GM19455 (cell line): ENCODE measurements around the gene VPS33B.
"Not testable (repeated sequence)": the region's sequence is repeated elsewhere in the genome, so short reads cannot be mapped to it uniquely, and the experiment has no call there.

Experiments
- ATAC-seq: cut with Tn5 transposase; IDR thresholded peaks from one replicate; pipeline ENCODE4 v1.9.1; 2021; ENCODE audit not compliant: unreplicated experiment

Gene VPS33B

GRCh38 chr15:91022075-91022831 is at the start of gene VPS33B:
TSS of gene VPS33B (minus strand) at chr15:91022594. CDS start at chr15:91022249, 345 bp downstream.
- ATAC-seq, result peak; percentile 70

DNA sequence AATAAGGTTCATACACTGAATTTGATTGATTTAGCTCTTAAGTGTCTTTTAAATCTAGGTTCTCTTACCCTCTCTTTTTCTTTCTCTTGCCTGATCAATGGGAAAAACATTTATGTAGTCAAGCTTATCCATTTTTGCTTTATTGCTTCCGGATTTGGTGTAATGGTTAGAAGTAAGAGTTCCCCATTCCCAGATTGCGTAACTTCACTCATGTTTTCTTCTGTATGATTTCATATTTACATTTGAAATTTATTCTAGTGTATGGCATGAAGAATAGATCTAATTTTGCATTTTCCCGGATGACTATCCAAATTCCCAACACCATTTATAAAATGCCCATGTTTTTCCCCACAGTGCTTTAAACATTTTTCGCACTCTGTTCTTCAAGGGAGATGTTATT is 49.8 kb upstream of the VPS33B start:
- ATAC-seq, result no peak

- no peak for ATAC-seq
Measured at GRCh38 chr15:91070872-91071271, 48.5 kb upstream of the VPS33B start.

- ATAC-seq, result no peak
Measured at GRCh38 chr15:91068966-91069365, 46.6 kb upstream of the VPS33B start.

- no peak for ATAC-seq
Measured at GRCh38 chr15:91068436-91068835, 46.0 kb upstream of the VPS33B start.

- ATAC-seq, result no peak
Measured at GRCh38 chr15:91067036-91067435, 44.6 kb upstream of the VPS33B start.

DNA sequence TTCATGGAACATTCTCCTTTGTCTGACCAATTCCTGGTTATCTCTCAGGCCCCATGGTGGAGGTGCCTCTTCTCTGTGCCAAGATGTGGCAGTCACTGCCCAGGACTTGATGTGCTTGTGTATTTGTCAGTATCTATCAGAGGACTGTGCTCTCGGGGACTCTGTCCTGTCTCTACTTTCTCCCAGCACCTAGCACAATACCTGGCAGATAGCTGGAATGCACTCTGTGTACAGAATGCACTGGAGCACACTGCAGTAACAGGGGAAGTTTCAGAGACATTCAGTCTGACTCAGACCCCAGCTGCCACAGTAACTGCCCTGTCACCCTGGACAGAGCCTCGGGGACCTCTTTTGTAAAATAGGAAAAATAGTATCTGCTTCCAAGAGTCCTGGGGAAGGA is 43.1 kb upstream of the VPS33B start:
- no peak for ATAC-seq

DNA sequence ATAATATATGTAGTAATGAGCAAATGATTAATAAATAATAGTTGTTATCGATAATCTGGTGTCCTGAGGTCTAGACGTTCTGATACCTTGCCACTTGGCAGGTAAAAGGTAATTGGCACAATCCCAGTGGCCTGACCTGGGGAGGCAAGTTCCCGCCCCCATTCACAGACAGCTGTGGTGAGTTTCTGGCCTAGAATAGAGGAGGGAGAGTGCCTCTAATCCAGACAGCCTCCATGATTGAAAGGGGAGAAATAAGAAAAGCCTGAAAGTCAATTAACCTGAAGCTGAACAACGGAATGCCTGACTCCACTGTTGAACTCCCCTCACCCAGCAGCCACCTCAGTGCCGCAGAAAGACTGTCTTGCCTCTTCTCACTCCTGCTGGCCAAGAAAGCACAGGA is 39.6 kb upstream of the VPS33B start:
- ATAC-seq, result no peak

GRCh38 chr15:91061230-91061629 is 38.8 kb upstream of the VPS33B start:
- no peak for ATAC-seq

GRCh38 chr15:91055548-91056331 is 33.3 kb upstream of the VPS33B start:
- no peak for ATAC-seq

DNA sequence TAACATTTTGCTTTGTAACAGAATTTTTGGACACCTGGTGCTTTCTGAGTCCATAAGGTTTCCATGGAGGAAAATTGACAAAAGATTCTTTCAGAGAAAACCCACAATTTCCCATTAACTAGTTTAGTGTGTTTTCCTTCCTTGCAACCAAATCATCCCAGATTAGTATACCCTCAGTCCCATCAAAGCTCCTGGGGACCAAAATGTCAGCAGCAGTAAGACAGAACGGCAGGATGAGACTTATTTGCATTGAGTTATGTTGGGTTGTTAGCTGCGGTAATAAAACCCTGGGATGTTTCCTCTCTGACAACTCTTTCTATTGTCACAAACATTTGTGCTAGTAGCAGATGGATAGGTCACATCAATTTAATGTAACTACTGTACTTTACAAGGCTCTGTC is 32.4 kb upstream of the VPS33B start:
- ATAC-seq, result no peak

GRCh38 chr15:91051248-91051647 is 28.9 kb upstream of the VPS33B start:
- ATAC-seq, result no peak

DNA sequence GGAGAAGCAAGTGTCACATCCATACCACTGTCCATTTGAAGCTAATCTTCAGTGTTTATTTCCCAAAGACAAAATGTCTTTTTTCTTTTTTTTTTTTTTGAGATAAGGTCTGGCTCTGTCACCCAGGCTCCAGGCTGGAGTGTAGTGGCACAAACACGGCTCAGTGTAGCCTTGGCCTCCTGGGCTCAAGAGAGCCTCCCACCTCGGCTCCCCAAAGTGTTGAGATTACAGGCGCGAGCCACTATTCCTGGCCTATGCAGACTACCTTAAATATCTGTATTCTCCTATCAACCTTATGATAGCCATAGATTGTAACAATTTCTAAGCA is 27.7 kb upstream of the VPS33B start:
- no peak for ATAC-seq

DNA sequence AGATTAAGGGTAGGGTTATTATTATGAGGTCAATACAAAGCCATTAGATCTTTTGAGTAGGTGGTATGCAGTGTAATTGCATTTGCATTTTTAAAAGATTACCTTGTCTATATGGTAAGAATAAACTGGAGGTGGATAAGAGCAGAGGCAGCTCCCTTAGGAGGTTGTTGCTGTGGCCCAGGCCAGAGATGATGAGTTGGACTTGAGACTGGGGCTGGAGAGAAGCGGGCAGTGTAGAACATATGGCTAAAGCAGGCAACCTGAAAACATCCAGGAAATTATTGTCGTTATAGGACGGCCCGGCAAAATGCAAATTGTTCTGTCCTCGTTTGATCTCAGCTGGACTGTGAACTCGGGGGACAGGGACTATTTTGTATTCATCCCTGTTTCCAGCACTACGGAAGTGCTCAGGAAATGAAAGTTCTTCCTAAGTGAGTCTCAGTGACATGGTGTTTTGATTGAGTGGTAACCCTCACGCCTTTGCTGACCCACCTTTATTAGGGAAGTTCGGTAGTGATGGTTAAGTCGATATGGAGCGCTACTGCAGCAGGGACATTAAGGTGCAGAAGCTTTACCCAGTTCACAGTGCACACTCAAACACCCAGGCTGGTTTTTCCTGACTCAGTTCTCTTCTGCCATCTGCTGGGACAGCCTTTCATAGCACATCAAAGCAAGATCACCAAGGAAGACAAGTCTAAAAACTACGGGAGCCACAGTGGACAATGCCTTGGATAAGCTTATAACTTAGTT is 27.2 kb upstream of the VPS33B start:
- peak; percentile 74 for ATAC-seq

DNA sequence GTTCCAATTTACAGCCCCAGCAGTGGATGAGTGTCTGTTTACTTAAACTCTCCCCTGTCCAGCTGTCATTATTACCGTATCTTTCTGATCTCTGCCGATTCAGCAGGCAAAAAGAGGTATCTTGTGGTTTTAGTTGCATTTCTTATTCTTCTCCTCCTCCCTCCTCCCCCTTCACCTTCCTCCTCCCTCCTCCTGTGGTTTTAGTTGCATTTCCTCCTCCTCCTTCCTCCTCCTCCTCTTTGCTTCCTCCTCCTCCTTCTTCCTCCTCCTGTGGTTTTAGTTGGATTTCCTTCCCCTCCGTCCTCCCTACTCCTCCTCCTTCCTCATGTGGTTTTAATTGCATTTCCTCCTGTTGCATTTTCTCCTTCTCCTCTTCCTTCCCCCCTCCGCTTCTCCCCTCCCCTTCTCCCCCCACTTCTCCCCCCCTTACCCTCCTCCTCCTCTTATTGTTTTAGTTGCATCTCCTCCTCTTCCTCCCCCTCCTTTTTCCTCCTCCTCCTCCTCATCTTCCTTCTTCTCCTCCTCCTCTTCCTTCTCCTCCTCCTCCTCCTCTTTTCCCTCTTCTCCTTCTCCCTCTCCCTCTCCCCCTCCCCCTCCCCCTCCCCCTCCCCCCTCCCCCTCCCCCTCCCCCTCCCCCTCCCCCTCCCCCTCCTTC is 25.3 kb upstream of the VPS33B start:
- no peak for ATAC-seq

DNA sequence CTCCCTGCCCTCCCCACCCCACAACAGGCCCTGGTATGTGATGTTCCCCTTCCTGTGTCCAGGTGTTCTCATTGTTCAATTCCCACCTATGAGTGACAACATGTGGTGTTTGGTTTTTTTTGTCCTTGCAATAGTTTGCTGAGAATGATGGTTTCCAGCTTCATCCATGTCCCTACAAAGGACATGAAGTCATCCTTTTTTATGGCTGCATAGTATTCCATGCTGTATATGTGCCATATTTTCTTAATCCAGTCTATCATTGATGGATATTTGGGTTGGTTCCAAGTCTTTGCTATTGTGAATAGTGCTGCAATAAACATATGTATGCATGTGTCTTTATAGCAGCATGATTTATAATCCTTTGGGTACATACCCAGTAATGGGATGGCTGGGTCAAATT is 23.7 kb upstream of the VPS33B start:
- ATAC-seq, result not testable (repeated sequence)

- ATAC-seq, result no peak
Measured at GRCh38 chr15:91045065-91045464, 22.7 kb upstream of the VPS33B start.

DNA sequence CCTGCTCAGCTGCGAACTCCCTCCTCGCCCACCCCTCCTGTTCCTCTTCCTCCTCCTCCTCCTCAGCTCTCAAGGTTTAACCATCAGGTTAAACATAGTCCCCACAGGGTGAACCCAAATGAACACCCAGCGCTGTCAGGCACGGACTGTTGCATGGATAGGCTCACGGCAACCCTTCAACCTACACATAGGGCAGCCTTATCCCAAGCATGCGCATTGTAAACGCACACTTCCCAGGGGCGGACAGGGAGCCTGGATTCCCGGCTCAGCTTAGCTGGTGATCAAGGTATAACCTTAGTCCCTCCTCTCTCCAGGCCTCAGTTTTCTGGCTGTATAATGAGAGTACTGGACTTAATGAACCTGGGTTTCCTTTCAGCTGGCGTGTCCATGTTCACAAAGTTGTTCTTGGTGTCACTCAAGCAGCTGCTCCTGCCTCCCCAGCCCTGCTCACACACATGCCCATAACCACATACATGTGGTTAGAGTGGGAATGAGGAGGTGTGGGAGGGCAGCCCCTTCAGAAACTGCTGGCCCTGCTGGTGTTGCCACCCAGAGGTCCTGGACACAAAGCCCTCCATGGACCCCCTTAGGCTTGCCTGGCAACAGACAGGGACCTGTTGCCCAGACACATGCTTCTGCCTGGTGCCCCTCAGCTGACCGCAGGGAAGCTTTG is 20.9 kb upstream of the VPS33B start:
- ATAC-seq, result no peak

DNA sequence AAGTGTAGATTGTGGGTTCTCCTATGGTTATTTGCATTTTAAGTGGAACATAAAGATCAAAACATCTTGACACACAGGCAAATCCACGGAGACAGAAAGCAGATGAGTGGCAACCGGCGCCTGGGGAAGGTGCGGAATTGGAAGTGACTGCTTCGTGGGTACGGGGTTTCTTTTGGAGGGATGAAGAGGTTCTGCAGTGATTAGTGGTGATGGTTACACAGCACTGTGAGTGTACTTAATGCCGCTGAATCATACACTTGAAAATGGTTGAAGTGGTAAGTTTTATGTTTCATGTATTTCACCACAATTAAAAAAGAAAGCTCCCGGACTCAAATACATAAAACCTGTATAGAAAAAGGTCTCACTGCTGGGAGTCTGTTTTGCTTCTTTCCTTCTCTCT is 18.5 kb upstream of the VPS33B start:
- ATAC-seq, result no peak

- ATAC-seq, result no peak
Measured at GRCh38 chr15:91039996-91040395, 17.6 kb upstream of the VPS33B start.
